GM23338 (cell line): Measurements from ENCODE around the gene COL5A2. TPM values are rescaled to one million over a fixed set of nuclear protein-coding genes. Genes with fewer than 3 reads are reported as not detected.

Experiments
- ATAC-seq: fragments of 200-7000 bp; cut with Tn5 transposase; 3 replicates; pipeline ENCODE4 v1.9.1; 2020
- DNase-seq: peaks from one replicate; pipeline ENCODE4 v3.0.0-alpha.2; 2015; ENCODE audit warnings: low spot score
- H2AFZ ChIP-seq: fragments of 200-600 bp; sonication (generic); 2 replicates; pipeline ENCODE4 v1.8.0; 2016; ENCODE audit warnings: antibody characterized with exemption, mild to moderate bottlenecking, moderate library complexity
- H3F3A ChIP-seq: fragments of 200-600 bp; sonication (generic); replicated peaks from 2 replicates; pipeline ENCODE4 v1.8.0; 2017; ENCODE audit warnings: antibody characterized with exemption, mixed run types, low read depth
- H3K27ac ChIP-seq: fragments of 200-600 bp; sonication (generic); 2 replicates; pipeline ENCODE4 v1.6.1; 2016; ENCODE audit warnings: low read depth
- H3K27me3 ChIP-seq: fragments of 200-600 bp; sonication (generic); 2 replicates; pipeline ENCODE4 v1.8.0; 2016; ENCODE audit warnings: mild to moderate bottlenecking, mixed run types, moderate library complexity; ENCODE audit not compliant: insufficient read depth
- H3K36me3 ChIP-seq: fragments of 200-600 bp; sonication (generic); 2 replicates; pipeline ENCODE4 v1.8.0; 2016; ENCODE audit warnings: mild to moderate bottlenecking; ENCODE audit not compliant: insufficient read depth
- H3K4me1 ChIP-seq: fragments of 200-600 bp; sonication (generic); 2 replicates; pipeline ENCODE4 v1.8.0; 2016; ENCODE audit warnings: mild to moderate bottlenecking, moderate library complexity; ENCODE audit not compliant: insufficient read depth
- H3K4me2 ChIP-seq: fragments of 200-600 bp; sonication (generic); 2 replicates; pipeline ENCODE4 v1.7.1; 2017; ENCODE audit warnings: mixed run types
- H3K4me3 ChIP-seq: fragments of 200-600 bp; sonication (generic); 2 replicates; pipeline ENCODE4 v1.6.1; 2016; ENCODE audit warnings: mixed run types
- H3K79me2 ChIP-seq: fragments of 200-600 bp; sonication (generic); replicated peaks from 2 replicates; pipeline ENCODE4 v1.8.0; 2017; ENCODE audit warnings: mild to moderate bottlenecking; ENCODE audit not compliant: insufficient read depth
- H3K9me2 ChIP-seq: fragments of 200-600 bp; sonication (generic); 2 replicates; pipeline ENCODE4 v1.8.0; 2017; ENCODE audit not compliant: insufficient read depth
- H4K20me1 ChIP-seq: fragments of 200-600 bp; sonication (generic); replicated peaks from 2 replicates; pipeline ENCODE4 v1.8.0; 2017; ENCODE audit warnings: mild to moderate bottlenecking; ENCODE audit not compliant: insufficient read depth
- H3K27ac Mint-ChIP-seq: 2 replicates; pipeline ENCODE4 v1.8.0; 2020; ENCODE audit warnings: inconsistent platforms, mild to moderate bottlenecking, moderate library complexity, mixed read lengths
- H3K27me3 Mint-ChIP-seq: 3 replicates; pipeline ENCODE4 v1.8.0; 2022; ENCODE audit warnings: low read depth, mild to moderate bottlenecking, moderate library complexity, mixed read lengths, inconsistent platforms; ENCODE audit not compliant: insufficient read depth, poor library complexity
- H3K36me3 Mint-ChIP-seq: 3 replicates; pipeline ENCODE4 v1.8.0; 2021; ENCODE audit warnings: low read depth, mild to moderate bottlenecking, inconsistent platforms, moderate library complexity, mixed read lengths
- H3K4me1 Mint-ChIP-seq: 3 replicates; pipeline ENCODE4 v1.8.0; 2020; ENCODE audit warnings: mild to moderate bottlenecking, inconsistent platforms, mixed read lengths
- H3K4me3 Mint-ChIP-seq: 3 replicates; pipeline ENCODE4 v1.8.0; 2021; ENCODE audit warnings: moderate library complexity, mild to moderate bottlenecking, inconsistent platforms, mixed read lengths
- H3K9me3 Mint-ChIP-seq: 3 replicates; pipeline ENCODE4 v1.8.0; 2020; ENCODE audit warnings: moderate library complexity, mild to moderate bottlenecking, inconsistent platforms, mixed read lengths
- CREB1 ChIP-seq: fragments of 250-450 bp; sonication (Bioruptor Pico); IDR thresholded peaks from 2 replicates; pipeline ENCODE4 v1.5.0; 2020; ENCODE audit warnings: low read depth, mild to moderate bottlenecking, moderate library complexity
- EZH2 ChIP-seq: fragments of 200-600 bp; sonication (generic); IDR thresholded peaks from one replicate; pipeline ENCODE4 v1.8.0; 2017; ENCODE audit warnings: antibody characterized with exemption, mild to moderate bottlenecking, low read depth; ENCODE audit not compliant: unreplicated experiment
- EZH2phosphoT487 ChIP-seq: fragments of 200-600 bp; sonication (generic); IDR thresholded peaks from one replicate; pipeline ENCODE4 v1.8.1; 2018; ENCODE audit warnings: antibody characterized with exemption; ENCODE audit not compliant: unreplicated experiment
- JUNB ChIP-seq: IDR thresholded peaks from one replicate; pipeline ENCODE4 v1.6.1; 2016; ENCODE audit warnings: antibody characterized with exemption; ENCODE audit not compliant: unreplicated experiment
- NANOG ChIP-seq: IDR thresholded peaks from 2 replicates; pipeline ENCODE4 v1.6.1; 2016; ENCODE audit warnings: antibody characterized with exemption, borderline replicate concordance
- STAT1 ChIP-seq: IDR thresholded peaks from one replicate; pipeline ENCODE4 v1.6.1; 2016; ENCODE audit warnings: antibody characterized with exemption; ENCODE audit not compliant: unreplicated experiment
- ZNF114 ChIP-seq: fragments of 250-450 bp; sonication (Bioruptor Pico); IDR thresholded peaks from 2 replicates; pipeline ENCODE4 v1.5.0; 2020; ENCODE audit warnings: mild to moderate bottlenecking, moderate library complexity
- ZNF331 ChIP-seq: fragments of 250-450 bp; sonication (Bioruptor Pico); IDR thresholded peaks from 2 replicates; pipeline ENCODE4 v1.5.0; 2020; ENCODE audit warnings: low read depth, mild to moderate bottlenecking, moderate library complexity
- polyA plus RNA-seq: library from polyadenylated mRNA; unstranded; fragments of >200 nt; fragmentation: Nextera tagmentation; extraction: Ambion mirVana; gene quantifications from 2 replicates; pipeline ENCODE4 v1.2.1, GENCODE V29; 2016
- total RNA-seq: library from RNA; depleted of rRNA; stranded (reverse); fragments of >200 nt; shearing (Covaris generic); gene quantifications from 2 replicates; pipeline ENCODE4 v1.2.3, GENCODE V29; 2014
- TF ChIP-seq, protein P1 (sequence below), 2 experiments: fragments of 200-600 bp in 1 of 2; sonication (generic) in 1 of 2; conservative IDR thresholded peaks; 2 replicates each; pipeline versions ENCODE4 v1.5.1 to v1.6.1; 2016 to 2017; ENCODE audit warnings: antibody characterized with exemption in 2 of 2, low read depth in 2 of 2, mild to moderate bottlenecking in 2 of 2, moderate library complexity in 1 of 2
- TF ChIP-seq, protein P2 (sequence below): fragments of 250-450 bp; sonication (Bioruptor Pico); IDR thresholded peaks from 2 replicates; pipeline ENCODE4 v1.5.0; 2020; ENCODE audit warnings: mild to moderate bottlenecking, moderate library complexity

COL5A2 gene
- total and polyA plus RNA-seq, 2 experiments from 2014 or later: 6.7 to 19.7 TPM

DNA sequence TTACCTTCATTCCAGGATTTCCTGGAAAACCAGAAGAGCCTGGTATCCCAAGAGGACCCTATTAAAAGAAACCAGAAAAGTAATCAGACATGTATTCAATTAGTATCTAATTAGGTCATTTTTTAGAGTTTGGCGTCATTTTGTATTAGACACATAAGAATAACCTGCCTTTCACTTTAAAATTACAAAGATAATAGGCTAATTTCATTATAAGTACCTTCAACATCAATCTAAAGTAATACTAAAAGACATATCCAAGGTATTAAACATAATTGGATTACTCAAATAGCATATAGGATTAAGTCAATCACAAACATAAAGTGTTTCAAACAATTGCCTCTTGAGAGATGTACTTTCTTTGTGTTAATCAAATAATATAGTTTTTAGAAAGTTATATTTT lies 107.5 kb downstream of the COL5A2 start:
- Histone ChIP-seq H3K4me1 (no peaks in the 10 kb centered on the region), H3K36me3 (no peaks in the 10 kb centered on the region), H3K27me3 (no peaks in the 10 kb centered on the region), H3F3A (no peaks in the 10 kb centered on the region), H3K79me2 (no peaks in the 10 kb centered on the region), H2AFZ (no peak overlapping the region), H3K4me3 (no peak overlapping the region), H4K20me1 (no peaks in the 10 kb centered on the region), H3K4me2 (no peak overlapping the region), H3K9me2 (no peaks in the 10 kb centered on the region), H3K27ac (no peak overlapping the region)
- no peaks in the 10 kb centered on the region for H3K27me3 Mint-ChIP-seq
- DNase-seq (no peak), ATAC-seq (no peak)
- no peaks in the 10 kb centered on the region for H3K9me3 Mint-ChIP-seq
- TF ChIP-seq NANOG (no peak), EZH2phosphoT487 (no peak), JUNB (no peak)
- H3K4me1 Mint-ChIP-seq: no peaks in the 10 kb centered on the region
- no peaks in the 10 kb centered on the region for H3K36me3 Mint-ChIP-seq
- H3K27ac Mint-ChIP-seq: no peak overlapping the region
- H3K4me3 Mint-ChIP-seq: no peak overlapping the region

DNA sequence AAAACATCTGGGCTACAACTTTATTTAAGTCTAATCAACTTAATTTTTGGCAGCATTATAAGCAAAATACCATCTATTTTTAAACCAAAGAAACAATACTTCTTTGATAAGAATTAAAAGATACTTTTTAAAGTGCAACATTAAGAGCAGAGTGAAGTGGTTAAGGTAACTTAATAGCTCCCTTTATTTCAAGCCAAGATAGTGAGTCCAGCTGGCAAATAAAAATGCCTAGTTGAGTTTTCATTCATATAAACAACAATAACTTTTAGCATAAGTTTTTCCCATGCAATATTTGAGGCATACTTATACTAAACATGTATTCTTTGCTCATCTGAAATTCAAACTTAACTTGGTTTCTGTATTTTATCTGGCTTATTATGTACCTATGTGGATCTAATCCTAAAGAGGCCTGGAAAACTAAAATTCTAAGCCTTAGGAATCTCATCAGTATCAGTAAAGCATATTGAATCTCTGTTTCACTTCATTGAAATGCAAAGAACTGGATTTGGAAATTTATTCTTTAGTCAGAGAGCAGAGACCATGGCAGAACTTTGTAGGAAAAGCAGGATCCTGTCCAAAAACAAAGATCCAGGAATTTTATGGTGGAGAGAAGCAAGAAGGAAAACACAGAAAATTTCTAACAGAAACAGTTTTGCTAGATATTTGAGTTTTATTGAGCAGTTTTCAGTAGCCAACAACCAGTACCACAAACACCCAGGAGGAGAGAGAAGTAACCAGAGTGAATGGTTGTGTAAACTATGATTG lies 109.5 kb downstream of the COL5A2 start:
- no peaks in the 10 kb centered on the region for H3K27me3 ChIP-seq
- H3K27ac ChIP-seq: no peak overlapping the region
- no peaks in the 10 kb centered on the region for H3K36me3 ChIP-seq
- no peak for DNase-seq
- H2AFZ ChIP-seq: no peak overlapping the region
- no peak overlapping the region for H3K4me3 ChIP-seq
- Mint-ChIP-seq H3K9me3 (no peaks in the 10 kb centered on the region), H3K4me1 (no peaks in the 10 kb centered on the region), H3K27ac (no peak overlapping the region), H3K27me3 (no peaks in the 10 kb centered on the region), H3K4me3 (no peak overlapping the region), H3K36me3 (no peaks in the 10 kb centered on the region)
- H3K79me2 ChIP-seq: no peaks in the 10 kb centered on the region
- no peaks in the 10 kb centered on the region for H4K20me1 ChIP-seq
- no peaks in the 10 kb centered on the region for H3K9me2 ChIP-seq
- H3K4me1 ChIP-seq: no peaks in the 10 kb centered on the region
- no peak for TF ChIP-seq JUNB
- TF ChIP-seq, protein P1, sequence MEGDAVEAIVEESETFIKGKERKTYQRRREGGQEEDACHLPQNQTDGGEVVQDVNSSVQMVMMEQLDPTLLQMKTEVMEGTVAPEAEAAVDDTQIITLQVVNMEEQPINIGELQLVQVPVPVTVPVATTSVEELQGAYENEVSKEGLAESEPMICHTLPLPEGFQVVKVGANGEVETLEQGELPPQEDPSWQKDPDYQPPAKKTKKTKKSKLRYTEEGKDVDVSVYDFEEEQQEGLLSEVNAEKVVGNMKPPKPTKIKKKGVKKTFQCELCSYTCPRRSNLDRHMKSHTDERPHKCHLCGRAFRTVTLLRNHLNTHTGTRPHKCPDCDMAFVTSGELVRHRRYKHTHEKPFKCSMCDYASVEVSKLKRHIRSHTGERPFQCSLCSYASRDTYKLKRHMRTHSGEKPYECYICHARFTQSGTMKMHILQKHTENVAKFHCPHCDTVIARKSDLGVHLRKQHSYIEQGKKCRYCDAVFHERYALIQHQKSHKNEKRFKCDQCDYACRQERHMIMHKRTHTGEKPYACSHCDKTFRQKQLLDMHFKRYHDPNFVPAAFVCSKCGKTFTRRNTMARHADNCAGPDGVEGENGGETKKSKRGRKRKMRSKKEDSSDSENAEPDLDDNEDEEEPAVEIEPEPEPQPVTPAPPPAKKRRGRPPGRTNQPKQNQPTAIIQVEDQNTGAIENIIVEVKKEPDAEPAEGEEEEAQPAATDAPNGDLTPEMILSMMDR (conservative IDR thresholded peaks at IDR 0.05; ENCODE audit: low read depth in 2 of 2): no peak
- no peak for TF ChIP-seq ZNF331 (CRISPR knock-in tag)
- TF ChIP-seq ZNF114: no peak
- no peak for TF ChIP-seq EZH2
- TF ChIP-seq CREB1: no peak
- no peak for TF ChIP-seq NANOG
- no peak for TF ChIP-seq STAT1
- TF ChIP-seq, protein P2, sequence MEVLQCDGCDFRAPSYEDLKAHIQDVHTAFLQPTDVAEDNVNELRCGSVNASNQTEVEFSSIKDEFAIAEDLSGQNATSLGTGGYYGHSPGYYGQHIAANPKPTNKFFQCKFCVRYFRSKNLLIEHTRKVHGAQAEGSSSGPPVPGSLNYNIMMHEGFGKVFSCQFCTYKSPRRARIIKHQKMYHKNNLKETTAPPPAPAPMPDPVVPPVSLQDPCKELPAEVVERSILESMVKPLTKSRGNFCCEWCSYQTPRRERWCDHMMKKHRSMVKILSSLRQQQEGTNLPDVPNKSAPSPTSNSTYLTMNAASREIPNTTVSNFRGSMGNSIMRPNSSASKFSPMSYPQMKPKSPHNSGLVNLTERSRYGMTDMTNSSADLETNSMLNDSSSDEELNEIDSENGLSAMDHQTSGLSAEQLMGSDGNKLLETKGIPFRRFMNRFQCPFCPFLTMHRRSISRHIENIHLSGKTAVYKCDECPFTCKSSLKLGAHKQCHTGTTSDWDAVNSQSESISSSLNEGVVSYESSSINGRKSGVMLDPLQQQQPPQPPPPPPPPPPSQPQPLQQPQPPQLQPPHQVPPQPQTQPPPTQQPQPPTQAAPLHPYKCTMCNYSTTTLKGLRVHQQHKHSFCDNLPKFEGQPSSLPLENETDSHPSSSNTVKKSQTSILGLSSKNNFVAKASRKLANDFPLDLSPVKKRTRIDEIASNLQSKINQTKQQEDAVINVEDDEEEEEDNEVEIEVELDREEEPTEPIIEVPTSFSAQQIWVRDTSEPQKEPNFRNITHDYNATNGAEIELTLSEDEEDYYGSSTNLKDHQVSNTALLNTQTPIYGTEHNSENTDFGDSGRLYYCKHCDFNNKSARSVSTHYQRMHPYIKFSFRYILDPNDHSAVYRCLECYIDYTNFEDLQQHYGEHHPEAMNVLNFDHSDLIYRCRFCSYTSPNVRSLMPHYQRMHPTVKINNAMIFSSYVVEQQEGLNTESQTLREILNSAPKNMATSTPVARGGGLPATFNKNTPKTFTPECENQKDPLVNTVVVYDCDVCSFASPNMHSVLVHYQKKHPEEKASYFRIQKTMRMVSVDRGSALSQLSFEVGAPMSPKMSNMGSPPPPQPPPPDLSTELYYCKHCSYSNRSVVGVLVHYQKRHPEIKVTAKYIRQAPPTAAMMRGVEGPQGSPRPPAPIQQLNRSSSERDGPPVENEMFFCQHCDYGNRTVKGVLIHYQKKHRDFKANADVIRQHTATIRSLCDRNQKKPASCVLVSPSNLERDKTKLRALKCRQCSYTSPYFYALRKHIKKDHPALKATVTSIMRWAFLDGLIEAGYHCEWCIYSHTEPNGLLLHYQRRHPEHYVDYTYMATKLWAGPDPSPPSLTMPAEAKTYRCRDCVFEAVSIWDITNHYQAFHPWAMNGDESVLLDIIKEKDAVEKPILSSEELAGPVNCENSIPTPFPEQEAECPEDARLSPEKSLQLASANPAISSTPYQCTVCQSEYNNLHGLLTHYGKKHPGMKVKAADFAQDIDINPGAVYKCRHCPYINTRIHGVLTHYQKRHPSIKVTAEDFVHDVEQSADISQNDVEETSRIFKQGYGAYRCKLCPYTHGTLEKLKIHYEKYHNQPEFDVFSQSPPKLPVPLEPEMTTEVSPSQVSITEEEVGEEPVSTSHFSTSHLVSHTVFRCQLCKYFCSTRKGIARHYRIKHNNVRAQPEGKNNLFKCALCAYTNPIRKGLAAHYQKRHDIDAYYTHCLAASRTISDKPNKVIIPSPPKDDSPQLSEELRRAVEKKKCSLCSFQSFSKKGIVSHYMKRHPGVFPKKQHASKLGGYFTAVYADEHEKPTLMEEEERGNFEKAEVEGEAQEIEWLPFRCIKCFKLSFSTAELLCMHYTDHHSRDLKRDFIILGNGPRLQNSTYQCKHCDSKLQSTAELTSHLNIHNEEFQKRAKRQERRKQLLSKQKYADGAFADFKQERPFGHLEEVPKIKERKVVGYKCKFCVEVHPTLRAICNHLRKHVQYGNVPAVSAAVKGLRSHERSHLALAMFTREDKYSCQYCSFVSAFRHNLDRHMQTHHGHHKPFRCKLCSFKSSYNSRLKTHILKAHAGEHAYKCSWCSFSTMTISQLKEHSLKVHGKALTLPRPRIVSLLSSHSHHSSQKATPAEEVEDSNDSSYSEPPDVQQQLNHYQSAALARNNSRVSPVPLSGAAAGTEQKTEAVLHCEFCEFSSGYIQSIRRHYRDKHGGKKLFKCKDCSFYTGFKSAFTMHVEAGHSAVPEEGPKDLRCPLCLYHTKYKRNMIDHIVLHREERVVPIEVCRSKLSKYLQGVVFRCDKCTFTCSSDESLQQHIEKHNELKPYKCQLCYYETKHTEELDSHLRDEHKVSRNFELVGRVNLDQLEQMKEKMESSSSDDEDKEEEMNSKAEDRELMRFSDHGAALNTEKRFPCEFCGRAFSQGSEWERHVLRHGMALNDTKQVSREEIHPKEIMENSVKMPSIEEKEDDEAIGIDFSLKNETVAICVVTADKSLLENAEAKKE (CRISPR knock-in tag): no peak
- H3K4me2 ChIP-seq: no peak overlapping the region
- ATAC-seq: no peak
- no peaks in the 10 kb centered on the region for H3F3A ChIP-seq
